ENCODE results near the gene TLNRD1. TPM values are rescaled to one million over a fixed set of nuclear protein-coding genes. Genes with fewer than 3 reads are reported as not detected.

Gene TLNRD1
- total RNA-seq, 8 experiments from 2014 or later: 4.3 to 9.9 (median 6.1) TPM

GRCh38 chr15:81043281-81043934 lies 42.7 kb downstream of the TLNRD1 start:
- in situ Hi-C loops (cut with MboI; ENCODE audit: low pct_unique_long_range_greater_than_20kb in 2 of 9, low sequenced_read_pairs in 9 of 9, unreplicated experiment in 9 of 9): no loop called here
- Histone ChIP-seq H3K4me3 (no peak overlapping the region), H3K27ac (no peak overlapping the region), H3K4me1 (replicated peaks in 1 of 2) (peaks cover 3 to 9% of the 10 kb centered on the region in 2 donors)
- WGBS, 10 experiments: 69 to 100% (median 80%) methylated on average over 1 to 2 of the region's 2 CpGs; no CpG with 5 or more reads in 3 of the 10 experiments
- ATAC-seq (replicated peaks in 6 of 8): no peak

- ATAC-seq (replicated peaks in 6 of 8): no peak
- Histone ChIP-seq H3K4me3 (no peak overlapping the region), H3K4me1 (replicated peaks in 1 of 2) (peaks cover 7 to 14% of the 10 kb centered on the region in 2 donors), H3K27ac (no peak overlapping the region)
- in situ Hi-C loops (cut with MboI; ENCODE audit: low pct_unique_long_range_greater_than_20kb in 2 of 9, low sequenced_read_pairs in 9 of 9, unreplicated experiment in 9 of 9): no loop called here
- WGBS, 10 experiments: 60 to 90% (median 70%) methylated on average over 1 to 6 of the region's 6 CpGs; no CpG with 5 or more reads in 2 of the 10 experiments
These were observed 43.3 kb downstream of the TLNRD1 start for GRCh38 chr15:81043935-81044575.

GRCh38 chr15:81046290-81046689 lies 45.6 kb downstream of the TLNRD1 start:
- Histone ChIP-seq H3K4me3 (no peak overlapping the region), H3K4me1 (replicated peaks in 1 of 2) (peaks cover 11 to 19% of the 10 kb centered on the region in 2 donors), H3K27ac (no peak overlapping the region)
- in situ Hi-C loops (cut with MboI; ENCODE audit: low pct_unique_long_range_greater_than_20kb in 2 of 9, low sequenced_read_pairs in 9 of 9, unreplicated experiment in 9 of 9): no loop called here
- ATAC-seq (replicated peaks in 6 of 8): no peak
- 60 to 100% (median 85%) methylated on average over 1 to 2 of the region's 2 CpGs; no CpG with 5 or more reads in 4 of the 10 experiments for WGBS, 10 experiments

- WGBS, 10 experiments: 20 to 100% (median 95%) methylated on average over 1 to 3 of the region's 3 CpGs; no CpG with 5 or more reads in 3 of the 10 experiments
- no peak overlapping the region for H3K27ac ChIP-seq
- in situ Hi-C loops (cut with MboI; ENCODE audit: low pct_unique_long_range_greater_than_20kb in 2 of 9, low sequenced_read_pairs in 9 of 9, unreplicated experiment in 9 of 9): no loop called here
These were observed 47.2 kb downstream of the TLNRD1 start for GRCh38 chr15:81047928-81048327.

GRCh38 chr15:81049835-81050234 lies 49.1 kb downstream of the TLNRD1 start:
- in situ Hi-C loops (cut with MboI; ENCODE audit: low pct_unique_long_range_greater_than_20kb in 2 of 9, low sequenced_read_pairs in 9 of 9, unreplicated experiment in 9 of 9): no loop called here
- peaks cover 11 to 19% of the 10 kb centered on the region in 2 donors for H3K4me1 ChIP-seq (replicated peaks in 1 of 2)
- no peak overlapping the region for H3K4me3 ChIP-seq
- no peak overlapping the region for H3K27ac ChIP-seq
- peak in 5 of 8 experiments; percentile 89 to 98 (median 96) for ATAC-seq (replicated peaks in 6 of 8)
- 17 to 100% (median 32%) methylated on average over 1 to 4 of the region's 4 CpGs; no CpG with 5 or more reads in 3 of the 10 experiments for WGBS, 10 experiments

More at GRCh38 chr15:81047928-81048327, 47.2 kb downstream of the TLNRD1 start:
- Histone ChIP-seq H3K4me3 (no peak overlapping the region), H3K4me1 (replicated peaks in 1 of 2) (peaks cover 11 to 19% of the 10 kb centered on the region in 2 donors)
- ATAC-seq (replicated peaks in 6 of 8): no peak

GRCh38 chr15:81050259-81050658 lies 49.5 kb downstream of the TLNRD1 start:
- peaks cover 11 to 19% of the 10 kb centered on the region in 2 donors for H3K4me1 ChIP-seq (replicated peaks in 1 of 2)
- in situ Hi-C loops (cut with MboI; ENCODE audit: low pct_unique_long_range_greater_than_20kb in 2 of 9, low sequenced_read_pairs in 9 of 9, unreplicated experiment in 9 of 9): no loop called here
- ATAC-seq (replicated peaks in 6 of 8): peak in 3 of 8 experiments; percentile 9 to 12 (median 11)
- H3K4me3 ChIP-seq: no peak overlapping the region
- H3K27ac ChIP-seq: no peak overlapping the region

- peaks cover 11 to 19% of the 10 kb centered on the region in 2 donors for H3K4me1 ChIP-seq (replicated peaks in 1 of 2)
- no peak overlapping the region for H3K4me3 ChIP-seq
- no peak for ATAC-seq (replicated peaks in 6 of 8)
- in situ Hi-C loops (cut with MboI; ENCODE audit: low pct_unique_long_range_greater_than_20kb in 2 of 9, low sequenced_read_pairs in 9 of 9, unreplicated experiment in 9 of 9): no loop called here
- 10 to 100% (median 82%) methylated on average over 1 to 4 of the region's 4 CpGs for WGBS, 10 experiments
- H3K27ac ChIP-seq: no peak overlapping the region
These were observed 50.1 kb downstream of the TLNRD1 start for GRCh38 chr15:81050805-81051204.

GRCh38 chr15:81052046-81052445 lies 51.3 kb downstream of the TLNRD1 start:
- ATAC-seq (replicated peaks in 6 of 8): no peak

GRCh38 chr15:81053621-81054020 lies 52.9 kb downstream of the TLNRD1 start:
- ATAC-seq (replicated peaks in 6 of 8): no peak
- H3K4me1 ChIP-seq (replicated peaks in 1 of 2): peaks cover 8 to 9% of the 10 kb centered on the region in 2 donors
- no peak overlapping the region for H3K4me3 ChIP-seq
- no peak overlapping the region for H3K27ac ChIP-seq
- in situ Hi-C loops (cut with MboI; ENCODE audit: low pct_unique_long_range_greater_than_20kb in 2 of 9, low sequenced_read_pairs in 9 of 9, unreplicated experiment in 9 of 9): no loop called here

More at GRCh38 chr15:81052046-81052445, 51.3 kb downstream of the TLNRD1 start:
- Histone ChIP-seq H3K27ac (no peak overlapping the region), H3K4me3 (no peak overlapping the region), H3K4me1 (replicated peaks in 1 of 2) (peaks cover 11 to 19% of the 10 kb centered on the region in 2 donors)
- WGBS, 10 experiments: 71 to 100% (median 83%) methylated on average over 1 to 2 of the region's 2 CpGs
- in situ Hi-C loops (cut with MboI; ENCODE audit: low pct_unique_long_range_greater_than_20kb in 2 of 9, low sequenced_read_pairs in 9 of 9, unreplicated experiment in 9 of 9): no loop called here

- H3K4me3 ChIP-seq: no peak overlapping the region
- in situ Hi-C loops (cut with MboI; ENCODE audit: low pct_unique_long_range_greater_than_20kb in 2 of 9, low sequenced_read_pairs in 9 of 9, unreplicated experiment in 9 of 9): no loop called here
- ATAC-seq (replicated peaks in 6 of 8): peak in 3 of 8 experiments; percentile 95 to 99 (median 97)
- H3K27ac ChIP-seq: no peak overlapping the region
- WGBS, 10 experiments: 0 to 100% (median 90%) methylated on average over 1 to 2 of the region's 2 CpGs; no CpG with 5 or more reads in 1 of the 10 experiments
- peaks cover 4 to 5% of the 10 kb centered on the region in 2 donors for H3K4me1 ChIP-seq (replicated peaks in 1 of 2)
These were observed 53.5 kb downstream of the TLNRD1 start for GRCh38 chr15:81054236-81054635.

Other genes starting within 250 kb of the TLNRD1 start
- 100 to 1,000 TPM in 1 of 8 experiments, 10 to 100 TPM in 2, 1 to 10 TPM in 1, under 1 TPM in 4; 0.32 to 121 (median 3.0) TPM for gene CEMIP, start 221.6 kb upstream of the TLNRD1 start, total RNA-seq
- 10 to 100 TPM in 7 of 8 experiments, 1 to 10 TPM in 1; 9.7 to 83.2 (median 23.1) TPM for gene MESD, start 11.1 kb upstream of the TLNRD1 start, total RNA-seq
- 1 to 10 TPM in 1 of 8 experiments, under 1 TPM in 3, not detected in 4; 0.14 to 3.1 (median 0.62) TPM for gene CFAP161, start 133.3 kb downstream of the TLNRD1 start, total RNA-seq
- 1 to 10 TPM in 2 of 8 experiments, under 1 TPM in 6; 0.22 to 1.1 (median 0.63) TPM for gene IL16, start 196.0 kb downstream of the TLNRD1 start, total RNA-seq

Data from motor neuron (in vitro differentiated cells).